Loucy (cell line): ENCODE results near the gene HEXB.

ENCODE experiments used
- EZH2phosphoT487 ChIP-seq: fragments of 200-600 bp; IDR thresholded peaks from 2 replicates; pipeline ENCODE4 v1.6.1; 2018; ENCODE audit warnings: antibody characterized with exemption, mild to moderate bottlenecking, moderate library complexity, borderline replicate concordance
- TF ChIP-seq, protein P1 (sequence below): fragments of 200-600 bp; sonication (generic); conservative IDR thresholded peaks from 2 replicates; pipeline ENCODE4 v1.5.1; 2014; ENCODE audit warnings: mild to moderate bottlenecking, antibody characterized with exemption, low read length

DNA sequence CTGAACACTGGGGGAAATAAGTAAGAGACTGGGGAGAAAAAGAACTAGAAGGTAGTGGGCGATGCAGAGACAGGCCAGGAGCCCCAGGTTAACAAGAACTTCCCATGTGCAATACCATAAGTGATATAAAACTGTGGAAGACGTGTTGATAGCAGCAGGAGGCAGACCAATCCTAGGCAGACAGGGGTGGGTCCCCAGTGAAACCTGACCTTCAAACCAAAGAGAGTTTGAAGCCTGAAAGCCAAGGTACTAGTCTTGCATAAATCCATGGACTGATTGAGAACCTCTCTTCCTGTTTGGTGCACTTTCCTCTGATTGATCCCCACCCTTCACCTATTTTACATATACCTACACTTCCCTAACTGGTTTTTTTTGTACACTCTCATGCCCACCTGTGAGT, 15.2 kb upstream of the HEXB start:
- TF ChIP-seq, protein P1, sequence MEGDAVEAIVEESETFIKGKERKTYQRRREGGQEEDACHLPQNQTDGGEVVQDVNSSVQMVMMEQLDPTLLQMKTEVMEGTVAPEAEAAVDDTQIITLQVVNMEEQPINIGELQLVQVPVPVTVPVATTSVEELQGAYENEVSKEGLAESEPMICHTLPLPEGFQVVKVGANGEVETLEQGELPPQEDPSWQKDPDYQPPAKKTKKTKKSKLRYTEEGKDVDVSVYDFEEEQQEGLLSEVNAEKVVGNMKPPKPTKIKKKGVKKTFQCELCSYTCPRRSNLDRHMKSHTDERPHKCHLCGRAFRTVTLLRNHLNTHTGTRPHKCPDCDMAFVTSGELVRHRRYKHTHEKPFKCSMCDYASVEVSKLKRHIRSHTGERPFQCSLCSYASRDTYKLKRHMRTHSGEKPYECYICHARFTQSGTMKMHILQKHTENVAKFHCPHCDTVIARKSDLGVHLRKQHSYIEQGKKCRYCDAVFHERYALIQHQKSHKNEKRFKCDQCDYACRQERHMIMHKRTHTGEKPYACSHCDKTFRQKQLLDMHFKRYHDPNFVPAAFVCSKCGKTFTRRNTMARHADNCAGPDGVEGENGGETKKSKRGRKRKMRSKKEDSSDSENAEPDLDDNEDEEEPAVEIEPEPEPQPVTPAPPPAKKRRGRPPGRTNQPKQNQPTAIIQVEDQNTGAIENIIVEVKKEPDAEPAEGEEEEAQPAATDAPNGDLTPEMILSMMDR = no peak
- no peak for TF ChIP-seq EZH2phosphoT487
